Epithelial cell of esophagus (primary cell): Measurements from ENCODE around the gene ABLIM2.

Experiments
- DNase-seq: peaks from one replicate; pipeline ENCODE4 v3.0.0; 2010; ENCODE audit warnings: low read depth
- H3K4me3 ChIP-seq: 2 replicates; pipeline ENCODE4 v1.5.1; 2011; ENCODE audit warnings: mild to moderate bottlenecking, low read length, control low read depth
- CTCF ChIP-seq: IDR thresholded peaks from 2 replicates; pipeline ENCODE4 v1.5.1; 2011; ENCODE audit warnings: low read depth, mild to moderate bottlenecking, low read length, control low read depth, inconsistent platforms; ENCODE audit not compliant: insufficient read depth; ENCODE audit errors: missing control alignments

ABLIM2 gene

GRCh38 chr4:7962609-7963508 is 195.8 kb downstream of the ABLIM2 start:
- no peak overlapping the region for H3K4me3 ChIP-seq
- no peak for DNase-seq

GRCh38 chr4:7960790-7961655 is 197.6 kb downstream of the ABLIM2 start:
- no peak overlapping the region for H3K4me3 ChIP-seq
- no peak for TF ChIP-seq CTCF
- peak; percentile 90 for DNase-seq

More at GRCh38 chr4:7962609-7963508, 195.8 kb downstream of the ABLIM2 start:
- TF ChIP-seq CTCF: no peak

- peak; percentile 80 for DNase-seq
- no peak overlapping the region for H3K4me3 ChIP-seq
- TF ChIP-seq CTCF: no peak
These were observed 198.4 kb downstream of the ABLIM2 start for GRCh38 chr4:7960017-7960789.

GRCh38 chr4:7959078-7959477 is 199.5 kb downstream of the ABLIM2 start:
- H3K4me3 ChIP-seq: no peak overlapping the region
- no peak for TF ChIP-seq CTCF
- DNase-seq: no peak

- TF ChIP-seq CTCF: no peak
- no peak for DNase-seq
- H3K4me3 ChIP-seq: no peak overlapping the region
These were observed 201.5 kb downstream of the ABLIM2 start for GRCh38 chr4:7956934-7957656.

GRCh38 chr4:7956270-7956808 is 202.3 kb downstream of the ABLIM2 start:
- TF ChIP-seq CTCF: no peak
- no peak overlapping the region for H3K4me3 ChIP-seq
- DNase-seq: peak; percentile 58
